DOHH2 (cell line): ENCODE measurements around the gene S100PBP.

Experiments
- H3F3A ChIP-seq: fragments of 200-600 bp; sonication (generic), shearing (Covaris generic); 2 replicates; pipeline ENCODE4 v1.6.0; 2016; ENCODE audit warnings: antibody characterized with exemption, mild to moderate bottlenecking; ENCODE audit not compliant: control insufficient read depth, insufficient read depth
- H3K27ac ChIP-seq: fragments of 200-600 bp; sonication (generic); 2 replicates; pipeline ENCODE4 v1.5.1; 2014; ENCODE audit warnings: low read depth, mild to moderate bottlenecking, low read length, moderate library complexity
- H3K27me3 ChIP-seq: fragments of 200-600 bp; sonication (generic); 2 replicates; pipeline ENCODE4 v1.6.1; 2014; ENCODE audit warnings: mild to moderate bottlenecking, low read length, mixed read lengths; ENCODE audit not compliant: control insufficient read depth
- H3K36me3 ChIP-seq: fragments of 200-600 bp; sonication (generic); 2 replicates; pipeline ENCODE4 v1.6.1; 2014; ENCODE audit warnings: mild to moderate bottlenecking, low read length, moderate library complexity, mixed read lengths; ENCODE audit not compliant: control insufficient read depth
- H3K4me1 ChIP-seq: fragments of 200-600 bp; sonication (generic); 2 replicates; pipeline ENCODE4 v1.6.1; 2014; ENCODE audit warnings: mild to moderate bottlenecking, low read length, mixed read lengths; ENCODE audit not compliant: control insufficient read depth
- H3K4me2 ChIP-seq: fragments of 200-600 bp; sonication (generic); 2 replicates; pipeline ENCODE4 v1.6.0; 2014; ENCODE audit warnings: mild to moderate bottlenecking, low read length, moderate library complexity
- H3K4me3 ChIP-seq: fragments of 200-600 bp; sonication (generic); 2 replicates; pipeline ENCODE4 v1.5.1; 2014; ENCODE audit warnings: mild to moderate bottlenecking, low read length, mixed read lengths
- H3K79me2 ChIP-seq: fragments of 200-600 bp; sonication (generic); 2 replicates; pipeline ENCODE4 v1.6.1; 2014; ENCODE audit warnings: mild to moderate bottlenecking, low read length, mixed read lengths; ENCODE audit not compliant: control insufficient read depth
- H3K9me2 ChIP-seq: fragments of 200-600 bp; sonication (generic); replicated peaks from 2 replicates; pipeline ENCODE4 v1.6.1; 2014; ENCODE audit warnings: mild to moderate bottlenecking, low read length, mixed read lengths; ENCODE audit not compliant: control insufficient read depth
- H3K9me3 ChIP-seq: fragments of 200-600 bp; sonication (generic); 2 replicates; pipeline ENCODE4 v1.6.1; 2014; ENCODE audit warnings: antibody characterized with exemption, low read length, mixed read lengths; ENCODE audit not compliant: control insufficient read depth, insufficient read depth
- H4K20me1 ChIP-seq: fragments of 200-600 bp; sonication (generic); 2 replicates; pipeline ENCODE4 v1.6.0; 2014; ENCODE audit warnings: low read depth, mild to moderate bottlenecking, antibody characterized with exemption, low read length, moderate library complexity; ENCODE audit not compliant: control insufficient read depth, insufficient read depth
- EZH2phosphoT487 ChIP-seq: fragments of 200-600 bp; sonication (generic); IDR thresholded peaks from 2 replicates; pipeline ENCODE4 v1.6.1; 2017; ENCODE audit warnings: borderline replicate concordance, mild to moderate bottlenecking, antibody characterized with exemption, low read length, moderate library complexity, mixed read lengths
- TF ChIP-seq, protein P1 (sequence below): fragments of 200-600 bp; sonication (generic); IDR thresholded peaks from one replicate; pipeline ENCODE4 v1.5.1; 2014; ENCODE audit warnings: antibody characterized with exemption, mild to moderate bottlenecking, low read depth, low read length; ENCODE audit not compliant: poor library complexity, severe bottlenecking

Gene S100PBP

GRCh38 chr1:32899586-32900296, 82.3 kb downstream of the S100PBP start:
- no peaks in the 10 kb centered on the region for H3K9me2 ChIP-seq
- no peaks in the 10 kb centered on the region for H3K9me3 ChIP-seq
- H3K36me3 ChIP-seq: no peaks in the 10 kb centered on the region
- peaks cover 8% of the 10 kb centered on the region for H3K4me1 ChIP-seq
- TF ChIP-seq, protein P1, sequence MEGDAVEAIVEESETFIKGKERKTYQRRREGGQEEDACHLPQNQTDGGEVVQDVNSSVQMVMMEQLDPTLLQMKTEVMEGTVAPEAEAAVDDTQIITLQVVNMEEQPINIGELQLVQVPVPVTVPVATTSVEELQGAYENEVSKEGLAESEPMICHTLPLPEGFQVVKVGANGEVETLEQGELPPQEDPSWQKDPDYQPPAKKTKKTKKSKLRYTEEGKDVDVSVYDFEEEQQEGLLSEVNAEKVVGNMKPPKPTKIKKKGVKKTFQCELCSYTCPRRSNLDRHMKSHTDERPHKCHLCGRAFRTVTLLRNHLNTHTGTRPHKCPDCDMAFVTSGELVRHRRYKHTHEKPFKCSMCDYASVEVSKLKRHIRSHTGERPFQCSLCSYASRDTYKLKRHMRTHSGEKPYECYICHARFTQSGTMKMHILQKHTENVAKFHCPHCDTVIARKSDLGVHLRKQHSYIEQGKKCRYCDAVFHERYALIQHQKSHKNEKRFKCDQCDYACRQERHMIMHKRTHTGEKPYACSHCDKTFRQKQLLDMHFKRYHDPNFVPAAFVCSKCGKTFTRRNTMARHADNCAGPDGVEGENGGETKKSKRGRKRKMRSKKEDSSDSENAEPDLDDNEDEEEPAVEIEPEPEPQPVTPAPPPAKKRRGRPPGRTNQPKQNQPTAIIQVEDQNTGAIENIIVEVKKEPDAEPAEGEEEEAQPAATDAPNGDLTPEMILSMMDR: no peak
- no peak for TF ChIP-seq EZH2phosphoT487
- no peak overlapping the region for H3K4me2 ChIP-seq
- no peaks in the 10 kb centered on the region for H3F3A ChIP-seq
- no peaks in the 10 kb centered on the region for H4K20me1 ChIP-seq
- no peak overlapping the region for H3K4me3 ChIP-seq
- no peak overlapping the region for H3K27ac ChIP-seq
- H3K27me3 ChIP-seq: peaks cover 57% of the 10 kb centered on the region
- H3K79me2 ChIP-seq: no peaks in the 10 kb centered on the region

- no peaks in the 10 kb centered on the region for H4K20me1 ChIP-seq
- TF ChIP-seq, protein P1: no peak
- peak; percentile 79; the same call in 1 of the 2 replicates for TF ChIP-seq EZH2phosphoT487
- peak overlapping the region; percentile 51 for H3K4me2 ChIP-seq
- no peaks in the 10 kb centered on the region for H3K79me2 ChIP-seq
- no peak overlapping the region for H3K27ac ChIP-seq
- H3K36me3 ChIP-seq: no peaks in the 10 kb centered on the region
- H3F3A ChIP-seq: no peaks in the 10 kb centered on the region
- peaks cover 8% of the 10 kb centered on the region for H3K4me1 ChIP-seq
- H3K9me2 ChIP-seq: no peaks in the 10 kb centered on the region
- peak overlapping the region; percentile 54 for H3K4me3 ChIP-seq
- no peaks in the 10 kb centered on the region for H3K9me3 ChIP-seq
- peaks cover 57% of the 10 kb centered on the region for H3K27me3 ChIP-seq
Observed at GRCh38 chr1:32900371-32900955, 83.0 kb downstream of the S100PBP start.

DNA sequence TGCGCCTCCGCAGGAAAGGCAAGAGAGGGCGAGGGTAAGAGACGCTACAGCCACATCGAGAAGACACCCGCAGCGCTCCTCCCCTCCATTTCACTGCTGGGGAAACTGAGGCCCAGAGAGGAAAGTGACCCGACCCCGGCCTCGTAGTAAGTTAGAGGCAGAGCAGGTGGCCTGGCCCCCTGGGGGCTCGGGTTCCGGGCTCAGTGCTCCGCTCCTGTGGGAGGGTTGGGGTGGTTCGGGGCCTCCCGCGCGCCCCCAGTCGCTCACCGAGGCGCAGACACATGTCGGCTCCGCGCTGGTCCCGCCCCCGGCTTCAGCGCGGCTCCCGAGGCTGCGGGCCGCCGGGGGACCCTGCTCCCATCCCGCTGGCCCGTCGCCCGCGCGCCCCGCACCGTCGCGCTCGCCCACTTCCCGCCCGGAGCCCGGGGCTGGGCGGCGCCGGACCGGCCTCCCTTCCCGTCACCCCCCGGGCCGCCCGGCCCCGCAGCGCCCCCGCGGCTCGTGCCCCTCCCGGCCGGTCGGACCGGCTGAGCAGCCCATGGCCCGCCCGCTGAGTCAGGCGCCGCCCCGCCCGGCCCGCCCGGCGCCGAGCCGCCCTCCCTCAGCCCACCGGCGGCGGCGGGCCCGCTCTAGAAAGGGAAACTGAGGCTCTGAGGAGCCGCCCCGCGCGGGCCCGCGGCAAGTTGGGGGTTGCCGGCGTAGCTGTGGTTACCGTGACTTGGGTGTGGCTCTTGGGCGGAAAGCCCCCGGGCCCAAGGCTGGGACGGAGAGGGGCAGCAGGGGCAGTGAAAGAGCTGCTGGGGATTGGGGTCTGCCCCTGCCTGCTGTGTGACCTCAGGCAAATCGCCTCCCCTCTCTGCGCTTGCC, 83.7 kb downstream of the S100PBP start, which contains the start of gene TMEM54:
TSS of gene TMEM54 (minus strand) at position 434 of the 867 bp plus-strand sequence. CDS start at position 283, 151 bp downstream.
- Histone ChIP-seq H3K4me3 (peak within 1 kb of the TSS; percentile 54), H3F3A (no peaks in the 10 kb centered on the region), H4K20me1 (no peaks in the 10 kb centered on the region), H3K27me3 (peaks cover 57% of the 10 kb centered on the region), H3K9me2 (no peaks in the 10 kb centered on the region), H3K4me1 (peaks cover 8% of the 10 kb centered on the region), H3K79me2 (no peaks in the 10 kb centered on the region), H3K9me3 (no peaks in the 10 kb centered on the region), H3K4me2 (peak within 1 kb of the TSS; percentile 51), H3K27ac (no peak within 1 kb of the TSS), H3K36me3 (no peaks in the 10 kb centered on the region)
- TF ChIP-seq, protein P1: no peak
- no peak for TF ChIP-seq EZH2phosphoT487
